Mesothelial cell of epicardium (in vitro differentiated cells): ENCODE measurements around the gene MEAK7. TPM values are rescaled to one million over a fixed set of nuclear protein-coding genes. Genes with fewer than 3 reads are reported as not detected.

ENCODE experiments used
- DNase-seq, 2 experiments: peaks; one replicate each; pipeline ENCODE4 v3.0.0; 2021; ENCODE audit warnings: low spot score in 2 of 2; ENCODE audit not compliant: unreplicated experiment in 2 of 2
- H3K27ac Mint-ChIP-seq: 2 replicates; pipeline ENCODE4 v1.8.0; 2021; ENCODE audit warnings: mixed read lengths
- H3K27me3 Mint-ChIP-seq: 2 replicates; pipeline ENCODE4 v1.8.0; 2021; ENCODE audit warnings: low read depth, mixed read lengths
- H3K36me3 Mint-ChIP-seq: 2 replicates; pipeline ENCODE4 v1.8.0; 2021; ENCODE audit warnings: mixed read lengths
- H3K4me1 Mint-ChIP-seq: 2 replicates; pipeline ENCODE4 v1.8.0; 2021; ENCODE audit warnings: mixed read lengths
- H3K4me3 Mint-ChIP-seq: 2 replicates; pipeline ENCODE4 v1.8.0; 2021; ENCODE audit warnings: mild to moderate bottlenecking, moderate library complexity, mixed read lengths
- H3K9me3 Mint-ChIP-seq: 2 replicates; pipeline ENCODE4 v1.8.0; 2021; ENCODE audit warnings: mixed read lengths
- CTCF ChIP-seq: fragments of 200-600 bp; sonication (generic); IDR thresholded peaks from one replicate; pipeline ENCODE4 v1.5.0; 2021; ENCODE audit warnings: antibody characterized with exemption; ENCODE audit not compliant: unreplicated experiment
- total RNA-seq: library from RNA; stranded (reverse); gene quantifications from 3 replicates; pipeline ENCODE4 v1.2.1, GENCODE V29; 2021

MEAK7 gene
- total RNA-seq, 1 donor from 2014 or later: 42.7 TPM

- H3K9me3 Mint-ChIP-seq: peaks cover 23% of the 10 kb centered on the region
- DNase-seq: no peak
- no peak overlapping the region for H3K27ac Mint-ChIP-seq
- H3K4me3 Mint-ChIP-seq: no peak overlapping the region
- peaks cover 44% of the 10 kb centered on the region for H3K36me3 Mint-ChIP-seq
- no peaks in the 10 kb centered on the region for H3K27me3 Mint-ChIP-seq
- H3K4me1 Mint-ChIP-seq: no peaks in the 10 kb centered on the region
- TF ChIP-seq CTCF: no peak
Observed at GRCh38 chr16:84466692-84467091, 37.8 kb downstream of the MEAK7 start.

GRCh38 chr16:84465154-84465553 is 39.3 kb downstream of the MEAK7 start:
- Mint-ChIP-seq H3K4me1 (no peaks in the 10 kb centered on the region), H3K9me3 (peaks cover 22% of the 10 kb centered on the region), H3K36me3 (peaks cover 52% of the 10 kb centered on the region), H3K4me3 (no peak overlapping the region), H3K27ac (no peak overlapping the region), H3K27me3 (no peaks in the 10 kb centered on the region)
- TF ChIP-seq CTCF: no peak
- peak in 1 of 2 experiments; percentile 13 for DNase-seq

GRCh38 chr16:84464116-84464515 is 40.3 kb downstream of the MEAK7 start:
- DNase-seq: peak in 1 of 2 experiments; percentile 16
- no peak overlapping the region for H3K4me3 Mint-ChIP-seq
- H3K36me3 Mint-ChIP-seq: peaks cover 54% of the 10 kb centered on the region
- peaks cover 22% of the 10 kb centered on the region for H3K9me3 Mint-ChIP-seq
- no peak overlapping the region for H3K27ac Mint-ChIP-seq
- no peaks in the 10 kb centered on the region for H3K4me1 Mint-ChIP-seq
- no peaks in the 10 kb centered on the region for H3K27me3 Mint-ChIP-seq
- TF ChIP-seq CTCF: no peak

- Mint-ChIP-seq H3K27me3 (no peaks in the 10 kb centered on the region), H3K36me3 (peaks cover 56% of the 10 kb centered on the region), H3K9me3 (peaks cover 22% of the 10 kb centered on the region), H3K4me3 (no peak overlapping the region), H3K4me1 (no peaks in the 10 kb centered on the region), H3K27ac (no peak overlapping the region)
- TF ChIP-seq CTCF: no peak
- no peak for DNase-seq
Observed at GRCh38 chr16:84463221-84463620, 41.2 kb downstream of the MEAK7 start.

- H3K36me3 Mint-ChIP-seq: peaks cover 50% of the 10 kb centered on the region
- H3K9me3 Mint-ChIP-seq: peaks cover 18% of the 10 kb centered on the region
- H3K27me3 Mint-ChIP-seq: no peaks in the 10 kb centered on the region
- H3K27ac Mint-ChIP-seq: no peak overlapping the region
- TF ChIP-seq CTCF: no peak
- peak in 1 of 2 experiments; percentile 29 for DNase-seq
- no peak overlapping the region for H3K4me3 Mint-ChIP-seq
- no peaks in the 10 kb centered on the region for H3K4me1 Mint-ChIP-seq
Observed at GRCh38 chr16:84462296-84463210, 41.9 kb downstream of the MEAK7 start.
